OCI-LY3 (cell line): ENCODE measurements around the gene TBC1D4.

Source experiments
- H2AFZ ChIP-seq: fragments of 200-600, 300-600 bp; shearing (Covaris generic); 2 replicates; pipeline ENCODE4 v1.6.0; 2014; ENCODE audit warnings: antibody characterized with exemption, low read depth, low read length
- H3K27ac ChIP-seq: fragments of 200-600, 300-600 bp; sonication (generic); 2 replicates; pipeline ENCODE4 v1.5.1; 2014; ENCODE audit warnings: mild to moderate bottlenecking, low read length, moderate library complexity, mixed read lengths
- H3K27me3 ChIP-seq: fragments of 200-600, 300-600 bp; sonication (generic); 2 replicates; pipeline ENCODE4 v1.6.1; 2014; ENCODE audit warnings: low read depth, low read length, mixed read lengths
- H3K36me3 ChIP-seq: fragments of 200-600, 300-600 bp; sonication (generic); replicated peaks from 2 replicates; pipeline ENCODE3; 2014; ENCODE audit warnings: low read depth, low read length, mixed read lengths
- H3K4me1 ChIP-seq: fragments of 300-600, 200-600 bp; sonication (generic); 2 replicates; pipeline ENCODE4 v1.6.1; 2014; ENCODE audit warnings: low read length, mixed read lengths
- H3K4me2 ChIP-seq: fragments of 200-600, 300-600 bp; sonication (generic); 2 replicates; pipeline ENCODE4 v1.6.1; 2014; ENCODE audit warnings: low read length, mixed read lengths
- H3K4me3 ChIP-seq: fragments of 300-600, 200-600 bp; sonication (generic); 2 replicates; pipeline ENCODE4 v1.5.1; 2014; ENCODE audit warnings: antibody characterized with exemption, mild to moderate bottlenecking, low read length, moderate library complexity
- H3K79me2 ChIP-seq: fragments of 300-600, 200-600 bp; shearing (Covaris generic); 2 replicates; pipeline ENCODE4 v1.6.1; 2014; ENCODE audit warnings: mild to moderate bottlenecking, low read length, mixed read lengths
- H3K9ac ChIP-seq: fragments of 300-600, 200-600 bp; shearing (Covaris generic); 2 replicates; pipeline ENCODE4 v1.6.0; 2014; ENCODE audit warnings: mild to moderate bottlenecking, low read length, moderate library complexity
- H3K9me3 ChIP-seq: fragments of 200-600, 300-600 bp; shearing (Covaris generic); 2 replicates; pipeline ENCODE4 v1.6.1; 2014; ENCODE audit warnings: low read length, mixed read lengths; ENCODE audit not compliant: insufficient read depth
- H4K20me1 ChIP-seq: fragments of 200-600, 300-600 bp; sonication (generic); 2 replicates; pipeline ENCODE4 v1.6.1; 2016; ENCODE audit warnings: low read length, mixed read lengths; ENCODE audit not compliant: insufficient read depth
- CTCF ChIP-seq: fragments of 200-600, 300-600 bp; sonication (generic); IDR thresholded peaks from 2 replicates; pipeline ENCODE4 v1.5.1; 2014; ENCODE audit warnings: antibody characterized with exemption, low read length, low read depth
- EZH2phosphoT487 ChIP-seq: fragments of 200-600 bp; shearing (Covaris generic); IDR thresholded peaks from 2 replicates; pipeline ENCODE4 v1.6.1; 2018; ENCODE audit warnings: antibody characterized with exemption, mixed run types, low read depth

The TBC1D4 gene

GRCh38 chr13:75479102-75479740, 2.7 kb downstream of the TBC1D4 start:
- H3K36me3 ChIP-seq = no peaks in the 10 kb centered on the region
- no peak for TF ChIP-seq EZH2phosphoT487
- no peak for TF ChIP-seq CTCF
- H4K20me1 ChIP-seq = no peaks in the 10 kb centered on the region
- no peak overlapping the region for H3K27ac ChIP-seq
- peak overlapping the region; percentile 8; the same call in 1 of the 2 replicates for H3K4me2 ChIP-seq
- no peak overlapping the region for H2AFZ ChIP-seq
- H3K4me1 ChIP-seq = peaks cover 26% of the 10 kb centered on the region
- no peak overlapping the region for H3K4me3 ChIP-seq
- no peaks in the 10 kb centered on the region for H3K9me3 ChIP-seq
- H3K9ac ChIP-seq = no peak overlapping the region
- no peaks in the 10 kb centered on the region for H3K79me2 ChIP-seq
- peaks cover 31% of the 10 kb centered on the region for H3K27me3 ChIP-seq

GRCh38 chr13:75478659-75479058, 3.3 kb downstream of the TBC1D4 start:
- H3K9ac ChIP-seq = no peak overlapping the region
- H3K36me3 ChIP-seq = no peaks in the 10 kb centered on the region
- H3K79me2 ChIP-seq = no peaks in the 10 kb centered on the region
- H4K20me1 ChIP-seq = no peaks in the 10 kb centered on the region
- no peak overlapping the region for H3K4me2 ChIP-seq
- peaks cover 26% of the 10 kb centered on the region for H3K4me1 ChIP-seq
- peaks cover 28% of the 10 kb centered on the region for H3K27me3 ChIP-seq
- H3K4me3 ChIP-seq = no peak overlapping the region
- H2AFZ ChIP-seq = no peak overlapping the region
- no peak overlapping the region for H3K27ac ChIP-seq
- no peak for TF ChIP-seq CTCF
- no peak for TF ChIP-seq EZH2phosphoT487
- H3K9me3 ChIP-seq = no peaks in the 10 kb centered on the region

GRCh38 chr13:75474956-75475355, 7.0 kb downstream of the TBC1D4 start:
- Histone ChIP-seq H3K4me1 (peaks cover 15% of the 10 kb centered on the region), H3K9ac (no peak overlapping the region), H3K27ac (no peak overlapping the region), H3K36me3 (no peaks in the 10 kb centered on the region), H3K79me2 (no peaks in the 10 kb centered on the region), H2AFZ (no peak overlapping the region), H3K27me3 (peaks cover 23% of the 10 kb centered on the region), H3K9me3 (no peaks in the 10 kb centered on the region), H3K4me3 (no peak overlapping the region), H3K4me2 (no peak overlapping the region), H4K20me1 (no peaks in the 10 kb centered on the region)
- no peak for TF ChIP-seq EZH2phosphoT487
- TF ChIP-seq CTCF = no peak

- Histone ChIP-seq H3K4me2 (no peak overlapping the region), H3K4me1 (0 out of 2 replicates have a peak, but pooled peaks cover 5% of the 10 kb centered on the region), H3K27ac (no peak overlapping the region), H3K27me3 (peaks cover 15% of the 10 kb centered on the region), H2AFZ (no peak overlapping the region), H3K9ac (no peak overlapping the region), H3K79me2 (no peaks in the 10 kb centered on the region), H3K9me3 (no peaks in the 10 kb centered on the region), H3K4me3 (no peak overlapping the region), H3K36me3 (no peaks in the 10 kb centered on the region), H4K20me1 (no peaks in the 10 kb centered on the region)
- TF ChIP-seq CTCF (no peak), EZH2phosphoT487 (no peak)
Observed at GRCh38 chr13:75473468-75473867, 8.5 kb downstream of the TBC1D4 start.
